ELF-1 (cell line): ENCODE results near the gene UBL3.
A peak's percentile ranks its signal among the peaks of the same experiment; 100 is the strongest.

Experiments used
- DNase-seq: peaks from one replicate; pipeline ENCODE4 v3.0.0-alpha.2; 2016; ENCODE audit warnings: low read depth, low spot score

The UBL3 gene

DNA sequence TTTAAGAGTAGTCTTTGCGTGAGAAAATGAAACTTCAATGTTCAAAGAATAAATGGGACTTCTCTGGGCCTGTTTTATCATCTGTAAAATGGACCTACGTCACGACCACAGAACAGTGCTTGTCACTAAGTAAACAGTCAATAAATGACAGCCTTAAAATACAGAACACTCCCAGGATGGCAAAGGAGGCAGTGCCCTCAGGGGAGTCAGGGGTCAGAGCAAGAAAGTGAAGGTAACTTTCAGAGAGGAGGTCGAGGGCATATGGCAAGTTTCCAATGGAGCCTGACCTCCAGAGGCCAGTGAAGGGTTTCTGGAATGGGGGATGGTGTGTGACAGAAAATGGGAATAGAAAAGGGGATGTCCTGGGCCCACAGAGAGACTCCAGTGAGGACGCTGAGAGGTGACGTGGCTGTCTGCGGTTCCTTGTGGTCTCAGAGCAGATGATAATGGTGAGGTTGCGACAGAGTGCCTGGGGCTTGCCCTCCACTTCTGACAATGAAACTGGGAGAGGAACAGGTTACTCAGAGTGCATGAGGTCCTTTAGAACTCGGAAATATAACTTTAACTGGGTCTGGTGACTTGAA lies 91.8 kb downstream of the UBL3 start:
- DNase-seq = peak; percentile 53

DNA sequence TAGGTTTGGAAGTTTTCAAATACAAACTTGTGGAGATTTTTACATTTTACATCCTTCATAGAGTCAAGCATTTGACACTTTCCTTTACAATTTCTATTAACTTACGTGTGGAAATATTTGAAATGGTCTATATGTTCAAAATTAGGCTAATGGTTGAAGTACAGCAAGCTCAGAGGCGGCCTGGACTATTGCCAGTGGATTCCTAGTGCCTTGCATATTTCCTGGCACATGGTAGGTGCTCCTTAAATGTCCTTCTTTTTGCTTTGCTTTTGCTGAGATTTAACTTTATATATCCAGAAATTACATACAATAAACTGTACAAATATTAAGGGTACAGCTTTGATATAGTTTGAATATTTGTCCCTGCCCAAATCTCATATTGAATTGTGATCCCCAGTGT lies 93.9 kb downstream of the UBL3 start:
- DNase-seq = no peak

DNA sequence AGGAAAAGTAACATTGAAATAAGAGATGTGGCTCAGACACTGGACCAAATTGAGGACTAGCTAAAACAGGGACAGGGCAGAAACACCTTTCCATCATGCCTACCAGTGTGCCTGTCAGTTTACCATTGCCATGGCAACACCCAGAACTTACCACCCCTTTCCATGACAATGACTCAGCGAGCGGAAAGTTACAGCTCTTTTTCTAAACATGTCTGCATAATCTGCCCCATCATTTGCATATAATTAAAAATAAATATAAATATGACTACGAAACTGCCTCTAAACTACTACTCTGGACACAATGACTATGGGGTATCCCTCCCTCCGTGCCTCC lies 96.0 kb downstream of the UBL3 start:
- DNase-seq = peak; percentile 43

DNA sequence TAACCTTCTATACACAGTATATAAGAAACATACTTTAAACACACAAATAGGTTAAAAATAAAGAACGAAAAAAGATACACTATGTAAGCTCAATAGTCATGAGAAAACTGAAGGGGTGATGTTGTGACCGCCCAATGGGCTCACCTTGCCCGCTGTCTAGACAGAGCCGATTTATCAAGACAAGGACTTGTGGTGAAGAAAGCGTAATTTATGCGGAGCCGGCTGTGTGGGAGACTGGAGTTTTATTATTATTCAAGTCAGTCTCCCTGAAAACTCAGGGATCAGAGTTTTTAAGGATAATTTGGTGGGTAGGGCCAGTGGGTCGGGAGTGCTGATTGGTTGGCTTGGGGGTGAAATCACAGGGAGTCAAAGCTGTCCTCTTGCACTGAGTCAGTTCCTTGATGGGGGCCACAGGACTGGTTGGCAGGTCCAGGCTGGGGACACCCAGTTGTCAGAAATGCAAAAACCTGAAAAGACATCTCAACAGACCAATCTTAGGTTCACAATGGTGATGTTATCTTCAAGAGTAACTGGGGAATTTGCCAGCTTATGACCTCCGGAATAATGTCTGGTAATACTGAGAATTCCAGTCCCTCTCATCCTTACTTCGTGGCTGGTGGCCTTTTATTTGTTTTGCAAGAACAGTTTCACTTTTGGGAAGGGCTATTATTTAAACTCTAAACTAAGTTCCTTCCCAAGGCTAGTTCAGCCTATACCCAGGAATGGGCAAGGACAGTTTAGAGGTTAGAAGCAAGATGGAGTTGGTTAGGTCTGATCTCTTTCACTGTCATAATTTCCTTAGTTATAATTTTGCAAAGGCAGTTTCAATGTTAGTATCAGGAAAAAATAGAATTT lies 96.6 kb downstream of the UBL3 start:
- DNase-seq = no peak

DNA sequence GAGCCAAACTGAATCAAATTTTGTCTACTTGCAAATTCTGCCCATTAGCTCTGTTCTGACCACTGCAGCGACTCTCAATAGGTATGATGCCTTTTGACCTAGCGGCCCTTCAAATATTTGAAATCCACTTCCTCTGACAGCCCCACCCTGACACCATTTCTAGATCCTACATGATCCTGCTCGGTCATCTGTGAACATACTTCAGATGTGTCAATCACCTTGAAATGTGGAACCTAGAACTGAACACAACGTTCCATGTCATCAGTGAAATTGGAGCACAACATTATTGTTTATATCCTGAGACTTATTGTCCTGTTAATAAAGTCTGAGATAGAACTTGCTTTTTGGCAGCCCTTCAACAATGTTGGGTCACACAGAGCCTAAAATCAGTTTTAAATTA lies 98.2 kb downstream of the UBL3 start:
- DNase-seq = no peak

DNA sequence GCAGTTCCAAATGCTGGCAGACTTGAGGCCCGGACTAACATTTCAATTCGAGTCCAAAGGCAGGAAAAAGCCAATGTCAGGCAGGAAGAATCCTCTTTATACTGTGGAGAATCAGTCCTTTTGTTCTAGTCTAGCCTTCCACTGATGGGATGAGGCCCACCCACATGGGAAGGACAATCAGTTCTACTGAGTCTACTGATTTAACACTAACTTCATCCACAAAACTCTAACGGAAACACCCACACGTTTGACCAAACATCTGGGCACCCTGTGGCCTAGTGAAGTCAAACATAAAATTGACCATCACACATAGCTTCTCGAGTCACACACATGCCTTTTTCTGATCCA lies 100.3 kb downstream of the UBL3 start:
- DNase-seq = no peak

DNA sequence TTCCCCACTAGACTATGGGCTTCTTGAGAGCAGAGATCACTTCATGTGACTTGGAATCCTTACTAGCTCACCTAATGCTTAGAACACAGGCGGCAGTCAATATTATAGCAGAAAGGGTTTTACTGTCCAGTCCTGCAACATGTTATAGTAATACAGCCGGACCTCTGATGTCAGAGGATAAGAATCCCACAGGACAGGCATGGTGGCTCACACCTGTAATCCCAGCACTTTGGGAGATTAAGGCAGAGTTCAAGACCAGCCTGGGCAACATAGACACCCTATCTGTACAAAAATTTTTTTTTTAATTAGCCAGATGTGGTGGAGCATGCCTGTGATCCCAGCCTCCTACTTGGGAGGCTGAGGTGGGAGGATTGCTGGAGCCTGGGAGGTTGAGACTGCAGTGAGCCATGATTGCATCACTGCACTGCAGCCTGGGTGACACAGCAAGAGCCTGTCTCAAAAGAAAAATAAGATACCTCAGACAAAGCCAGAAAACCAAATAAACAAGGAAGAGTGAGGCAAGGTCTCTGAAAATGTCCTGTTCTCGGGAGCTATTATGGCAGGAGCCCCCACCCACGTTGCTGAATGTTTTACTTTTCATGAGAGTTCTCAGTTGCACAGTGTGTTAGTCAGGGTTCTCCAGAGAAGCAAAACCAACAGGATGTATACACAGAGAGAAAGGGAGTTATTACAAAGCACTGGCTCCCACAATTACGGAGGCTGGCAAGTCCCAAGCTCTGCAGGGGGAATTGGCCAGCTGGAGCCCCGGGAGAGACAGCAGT lies 100.8 kb downstream of the UBL3 start:
- no peak for DNase-seq

DNA sequence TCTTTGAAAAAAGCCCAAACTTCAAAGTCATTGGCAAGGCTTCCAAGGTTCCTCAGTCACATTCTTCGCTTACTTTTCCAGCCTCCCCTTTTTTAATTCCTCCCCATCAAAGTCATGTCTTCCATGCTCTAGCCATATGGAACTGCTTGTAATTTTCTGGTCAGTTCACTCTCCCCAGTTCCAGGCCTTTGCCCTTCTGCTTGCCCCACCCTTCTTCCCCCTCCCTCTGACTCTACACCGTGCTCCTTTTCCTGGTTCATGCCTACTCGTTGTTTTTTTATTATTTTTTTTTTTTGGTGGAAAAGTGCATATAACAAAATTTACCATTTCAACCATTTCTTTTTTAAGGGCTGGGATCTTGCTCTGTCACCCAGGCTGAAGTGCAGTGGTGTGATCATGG lies 102.3 kb downstream of the UBL3 start:
- no peak for DNase-seq

DNA sequence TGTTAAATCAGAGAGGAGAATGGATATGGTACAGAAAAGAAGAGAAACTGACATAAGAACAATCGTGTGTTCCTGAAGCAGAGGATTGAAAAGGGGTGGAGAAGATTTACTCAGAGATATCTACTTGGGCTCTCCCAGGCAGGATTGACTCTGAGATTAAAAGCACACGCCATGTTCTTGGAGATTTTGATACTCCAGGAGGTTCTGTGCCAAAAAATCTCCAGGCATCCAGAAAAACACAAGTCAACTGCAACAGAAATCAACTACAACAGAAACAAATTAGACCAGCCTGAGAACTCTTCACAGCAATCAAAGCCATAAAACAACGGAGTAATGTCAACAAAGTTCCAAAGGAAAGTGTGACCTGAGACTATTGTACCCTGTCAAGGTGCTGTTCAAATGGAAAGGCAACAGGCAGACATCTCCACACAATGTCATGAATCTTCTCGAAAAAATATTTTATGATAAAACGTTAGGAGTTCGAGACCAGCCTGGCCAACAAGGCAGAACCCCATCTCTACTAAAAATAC lies 104.2 kb downstream of the UBL3 start:
- DNase-seq = no peak

DNA sequence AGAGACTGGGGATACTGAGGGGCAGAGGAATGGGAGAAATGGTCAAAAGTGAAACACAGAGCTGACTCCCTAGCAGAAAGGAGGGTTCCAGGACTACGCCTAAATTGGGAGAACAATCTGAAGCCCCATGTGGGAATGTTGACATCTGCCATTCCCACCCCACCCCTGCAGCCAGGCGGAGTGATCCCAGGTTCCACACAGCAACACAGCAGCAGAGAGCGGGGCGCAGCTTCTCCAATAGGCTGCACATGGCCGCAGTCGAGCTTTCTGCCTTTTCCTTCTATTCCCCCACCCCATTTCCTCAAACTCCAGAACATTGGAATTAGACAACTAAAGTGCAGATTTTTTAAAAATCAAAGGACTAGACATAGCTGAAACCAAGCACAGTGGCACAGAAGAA lies 104.7 kb downstream of the UBL3 start:
- DNase-seq = no peak

DNA sequence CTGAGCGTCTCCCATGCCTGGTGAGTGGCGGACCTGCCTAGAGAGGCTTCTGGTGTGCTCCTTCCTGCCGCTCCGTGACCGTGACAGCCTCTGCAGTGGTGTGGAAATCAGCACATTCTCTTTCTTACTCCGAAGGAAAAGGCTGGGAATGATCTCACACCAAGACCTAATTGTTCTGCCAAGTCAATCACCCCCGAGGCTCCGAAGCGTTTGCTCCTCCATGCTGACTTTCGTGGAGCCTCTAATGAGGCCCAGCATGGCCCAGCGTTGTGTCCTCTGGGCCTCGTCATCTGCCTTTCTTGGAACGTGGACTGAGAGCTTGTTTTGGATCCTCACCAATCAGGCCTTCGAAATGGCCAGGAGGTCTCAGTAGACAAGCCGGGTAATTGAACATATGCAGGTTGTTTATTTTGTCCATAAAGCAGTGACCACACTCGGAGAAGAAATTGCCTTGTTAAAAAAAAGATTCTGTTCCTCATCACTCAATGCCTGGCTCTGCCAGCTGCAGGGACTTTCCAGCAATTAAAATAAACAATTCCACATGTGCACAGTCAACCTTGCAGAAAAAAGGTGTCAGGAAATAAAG lies 107.1 kb downstream of the UBL3 start:
- DNase-seq = peak; percentile 75

DNA sequence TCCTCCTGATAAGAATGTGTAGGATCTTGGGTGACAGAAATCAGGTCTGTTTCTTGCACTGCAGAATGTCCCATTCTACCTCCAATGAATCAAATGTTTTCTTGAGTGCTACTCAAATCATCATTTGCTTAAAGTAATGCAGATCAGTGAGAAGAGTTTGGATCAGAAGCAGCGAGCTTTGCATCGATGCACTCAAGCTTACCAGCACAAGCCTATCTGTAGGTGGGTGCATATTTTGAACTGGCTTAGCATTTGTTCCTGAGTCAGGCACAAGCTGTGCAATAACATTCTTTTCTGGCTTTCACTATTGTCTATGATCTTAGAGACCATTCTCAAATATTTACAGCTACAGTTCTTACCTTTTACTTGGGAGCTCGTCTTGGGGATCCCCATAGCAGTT lies 109.5 kb downstream of the UBL3 start:
- DNase-seq = no peak

DNA sequence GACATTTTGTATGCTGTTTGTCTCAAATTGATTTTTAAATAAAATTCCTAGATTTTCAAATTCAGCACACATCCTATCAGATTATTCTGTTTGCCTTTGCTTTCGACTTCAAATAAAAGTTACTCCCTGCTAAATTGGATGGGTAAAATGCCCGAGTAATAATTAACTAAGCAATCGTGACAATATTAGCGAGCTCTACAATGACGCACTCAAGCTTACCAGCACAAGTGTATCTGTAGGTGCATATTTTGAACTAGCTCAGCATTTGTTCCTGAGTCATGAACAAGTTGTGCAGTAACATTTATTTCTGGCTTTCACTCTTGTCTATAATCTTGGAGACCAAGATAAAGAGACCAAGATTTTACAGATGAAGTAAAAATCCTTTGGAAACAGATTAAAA lies 113.4 kb downstream of the UBL3 start:
- no peak for DNase-seq

DNA sequence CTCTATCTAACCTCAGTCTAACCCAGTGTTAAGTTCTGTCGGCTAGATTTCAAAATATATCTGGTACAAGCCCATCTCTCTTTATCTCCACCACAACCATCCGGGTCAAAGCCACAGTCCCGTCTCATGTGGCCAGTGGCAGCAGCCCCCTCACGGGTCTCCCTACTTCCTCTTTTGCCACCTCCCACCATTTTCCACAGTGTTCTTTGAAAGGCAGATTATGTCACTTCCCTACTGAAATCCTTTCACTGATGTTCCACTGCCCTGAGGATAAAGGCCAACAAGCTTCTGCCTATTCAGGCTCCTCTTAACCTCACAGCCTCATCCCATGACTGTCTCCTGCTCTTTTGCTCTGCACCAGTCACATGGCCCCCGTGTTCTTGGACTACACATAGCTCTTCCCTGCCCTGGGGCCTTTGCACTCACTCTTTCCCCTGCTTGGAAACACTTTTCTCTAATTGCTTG lies 117.2 kb downstream of the UBL3 start:
- DNase-seq = peak; percentile 72

DNA sequence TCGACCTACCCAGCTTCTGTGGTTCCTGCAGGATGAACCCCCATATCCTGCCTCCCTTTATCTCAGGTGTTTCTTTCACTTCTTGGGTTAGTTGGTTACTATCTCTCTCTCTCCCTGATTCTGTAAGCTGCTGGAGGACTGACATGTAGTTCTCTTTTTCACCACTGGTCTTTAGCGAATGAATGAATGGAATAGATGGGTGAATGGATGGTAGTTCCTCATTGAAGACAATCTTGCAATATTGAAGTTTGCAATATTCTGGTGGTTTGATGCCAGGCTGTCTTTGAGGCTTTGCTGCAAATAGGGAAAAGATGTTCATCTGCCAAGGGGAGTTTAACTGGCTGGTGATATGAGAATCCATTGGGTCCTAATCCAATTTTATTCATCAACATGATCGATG lies 120.2 kb downstream of the UBL3 start:
- DNase-seq = no peak

DNA sequence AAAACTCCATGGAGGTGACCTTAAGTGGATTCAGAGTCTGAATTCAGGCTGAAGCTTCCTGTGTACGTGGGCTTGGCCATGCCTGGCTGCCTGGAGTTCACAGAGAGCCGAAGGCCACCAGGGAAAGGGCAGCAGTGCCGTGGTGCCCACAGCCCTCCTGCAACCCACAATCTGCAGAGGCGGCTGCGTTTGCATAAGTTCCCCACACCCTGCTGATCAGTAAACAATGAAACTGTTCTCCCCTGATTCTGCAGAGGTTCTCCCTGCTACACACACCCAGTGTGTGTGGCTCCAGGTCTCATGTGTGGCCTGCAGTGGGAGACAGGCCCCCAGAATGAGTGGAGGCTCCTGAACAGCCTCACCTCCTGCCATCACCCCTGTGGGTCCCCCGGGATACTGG lies 128.0 kb downstream of the UBL3 start:
- DNase-seq = no peak

DNA sequence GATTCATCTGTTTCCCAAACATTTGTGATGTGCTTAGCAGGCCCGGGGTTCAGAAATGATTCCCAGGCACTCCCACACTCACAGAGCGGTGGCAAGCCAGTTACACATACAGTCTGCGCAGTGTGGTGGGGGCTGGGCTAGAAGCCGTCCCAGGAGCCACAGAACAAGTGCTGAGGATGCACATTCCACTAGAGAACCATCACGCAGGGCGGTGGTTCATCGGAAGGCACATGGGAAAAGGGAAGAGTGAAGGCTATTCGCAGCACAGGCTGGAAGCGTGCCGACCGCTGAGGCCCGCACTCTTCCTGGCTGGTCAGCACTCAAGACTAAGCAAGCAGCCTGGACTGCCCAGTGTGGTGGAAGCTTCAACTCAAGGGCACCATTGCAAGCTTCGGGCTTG lies 128.7 kb downstream of the UBL3 start:
- DNase-seq = no peak

DNA sequence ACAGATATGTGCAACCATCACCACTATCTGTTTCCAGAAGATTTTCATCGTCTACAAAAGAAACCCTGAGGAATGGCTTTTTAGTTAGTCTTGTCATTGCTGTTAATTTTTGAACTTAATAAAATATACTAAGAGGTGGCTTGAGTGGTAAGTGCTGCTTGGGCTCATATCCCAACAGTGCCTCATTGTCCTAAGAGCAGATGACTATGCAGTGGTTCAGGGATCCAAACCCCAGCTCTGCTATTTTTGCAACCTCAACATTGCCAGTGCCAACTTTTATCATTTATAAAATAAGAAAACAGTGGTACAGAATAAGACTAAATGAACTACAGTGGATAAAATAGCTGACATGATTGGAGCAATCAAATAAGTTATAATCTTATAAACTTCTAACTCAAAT lies 131.7 kb downstream of the UBL3 start:
- no peak for DNase-seq

DNA sequence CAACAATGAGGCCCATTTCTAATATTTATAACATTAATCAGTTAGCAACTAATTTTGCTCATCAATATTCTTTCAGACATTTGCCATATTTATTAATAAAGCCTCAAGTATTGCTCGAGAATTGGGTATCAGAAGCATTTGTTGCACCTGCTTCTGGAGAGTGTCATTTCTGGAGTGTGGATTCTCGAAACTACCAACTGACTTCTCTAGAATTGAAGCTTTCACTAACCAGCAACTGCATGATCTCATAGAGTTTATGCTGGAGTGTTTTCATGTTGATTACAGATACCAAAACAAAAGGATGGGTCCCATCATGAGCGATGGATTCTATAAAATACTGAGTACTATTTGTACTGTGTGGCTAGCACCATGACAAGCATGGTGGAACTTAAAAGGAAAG lies 133.9 kb downstream of the UBL3 start:
- no peak for DNase-seq
